GM19395 (cell line): ENCODE measurements around the gene BTG3.
A peak's percentile ranks its signal among the peaks of the same experiment; 100 is the strongest.

ENCODE experiments used
- ATAC-seq: cut with Tn5 transposase; IDR thresholded peaks from one replicate; pipeline ENCODE4 v1.9.1; 2021; ENCODE audit warnings: mild to moderate bottlenecking, moderate library complexity; ENCODE audit not compliant: unreplicated experiment

Gene BTG3

GRCh38 chr21:17612565-17613241 lies at the start of gene BTG3:
Gene BTG3, minus strand, starts transcription at chr21:17612901. Its CDS starts 3,757 bp downstream, at chr21:17609144.
- ATAC-seq, result peak; percentile 74

- no peak for ATAC-seq
Observed at GRCh38 chr21:17660862-17661261, 48.2 kb upstream of the BTG3 start.

GRCh38 chr21:17660452-17660851 lies 47.8 kb upstream of the BTG3 start:
- ATAC-seq, result no peak

GRCh38 chr21:17658931-17659330 lies 46.2 kb upstream of the BTG3 start:
- no peak for ATAC-seq

GRCh38 chr21:17651526-17651925 lies 38.8 kb upstream of the BTG3 start:
- no peak for ATAC-seq

GRCh38 chr21:17650292-17650691 lies 37.6 kb upstream of the BTG3 start:
- no peak for ATAC-seq

- ATAC-seq, result no peak
Observed at GRCh38 chr21:17646790-17647189, 34.1 kb upstream of the BTG3 start.

- ATAC-seq, result no peak
Observed at GRCh38 chr21:17644186-17644585, 31.5 kb upstream of the BTG3 start.

- no peak for ATAC-seq
Observed at GRCh38 chr21:17640821-17641220, 28.1 kb upstream of the BTG3 start.

- no peak for ATAC-seq
Observed at GRCh38 chr21:17636711-17637110, 24.0 kb upstream of the BTG3 start.

GRCh38 chr21:17631195-17631594 lies 18.5 kb upstream of the BTG3 start:
- ATAC-seq, result no peak

- no peak for ATAC-seq
Observed at GRCh38 chr21:17622018-17622417, 9.3 kb upstream of the BTG3 start.

GRCh38 chr21:17616831-17617230 lies 4.1 kb upstream of the BTG3 start:
- ATAC-seq, result no peak

GRCh38 chr21:17613242-17613676 lies 558 bp upstream of the BTG3 start:
- ATAC-seq, result no peak

- ATAC-seq, result peak; percentile 8
Observed at GRCh38 chr21:17612023-17612564, 607 bp downstream of the BTG3 start.

- peak; percentile 66 for ATAC-seq
Observed at GRCh38 chr21:17611414-17612022, 1.2 kb downstream of the BTG3 start.

- no peak for ATAC-seq
Observed at GRCh38 chr21:17610911-17611310, 1.8 kb downstream of the BTG3 start.

- ATAC-seq, result no peak
Observed at GRCh38 chr21:17609681-17610080, 3.0 kb downstream of the BTG3 start.

- ATAC-seq, result no peak
Observed at GRCh38 chr21:17607684-17608083, 5.0 kb downstream of the BTG3 start.

GRCh38 chr21:17602874-17603273 lies 9.8 kb downstream of the BTG3 start:
- no peak for ATAC-seq

GRCh38 chr21:17598437-17598836 lies 14.3 kb downstream of the BTG3 start:
- ATAC-seq, result peak; percentile 77

- no peak for ATAC-seq
Observed at GRCh38 chr21:17597680-17598079, 15.0 kb downstream of the BTG3 start.
